Osteoblast (primary cell): ENCODE results near the gene NFX1. TPM values are rescaled to one million over a fixed set of nuclear protein-coding genes. Genes with fewer than 3 reads are reported as not detected.
"Not testable (repeated sequence)": the region's sequence is repeated elsewhere in the genome, so short reads cannot be mapped to it uniquely, and the experiment has no call there.

ENCODE experiments used
- DNase-seq: peaks from one replicate; pipeline ENCODE4 v3.0.0; 2011; ENCODE audit warnings: low spot score, mixed read lengths; ENCODE audit not compliant: insufficient read length; ENCODE audit errors: missing footprints
- H2AFZ ChIP-seq: 2 replicates; pipeline ENCODE4 v1.6.0; 2011; ENCODE audit warnings: mild to moderate bottlenecking, low read length
- H3K27ac ChIP-seq: 2 replicates; pipeline ENCODE4 v1.5.1; 2011; ENCODE audit warnings: mild to moderate bottlenecking, low read depth, low read length, moderate library complexity
- H3K27me3 ChIP-seq: 2 replicates; pipeline ENCODE4 v1.6.0; 2012; ENCODE audit warnings: mild to moderate bottlenecking, control low read depth, inconsistent platforms, low read length, moderate library complexity; ENCODE audit not compliant: insufficient read depth
- H3K36me3 ChIP-seq: 2 replicates; pipeline ENCODE4 v1.5.1; 2011; ENCODE audit warnings: mild to moderate bottlenecking, low read length, control low read depth, moderate library complexity; ENCODE audit not compliant: insufficient read depth
- H3K4me1 ChIP-seq: 2 replicates; pipeline ENCODE4 v1.5.1; 2011; ENCODE audit warnings: mild to moderate bottlenecking, low read length, control low read depth, moderate library complexity; ENCODE audit not compliant: insufficient read depth
- H3K4me2 ChIP-seq: 2 replicates; pipeline ENCODE4 v1.6.0; 2011; ENCODE audit warnings: mild to moderate bottlenecking, low read length; ENCODE audit not compliant: insufficient read depth
- H3K4me3 ChIP-seq: fragments of 200-600 bp; sonication (generic); 3 replicates; pipeline ENCODE4 v1.5.1; 2012; ENCODE audit warnings: mild to moderate bottlenecking, low read length, inconsistent platforms; ENCODE audit not compliant: insufficient read depth
- H3K79me2 ChIP-seq: 2 replicates; pipeline ENCODE4 v1.6.0; 2012; ENCODE audit warnings: mild to moderate bottlenecking, low read length, control low read depth, inconsistent platforms; ENCODE audit not compliant: insufficient read depth
- H3K9me3 ChIP-seq: 2 replicates; pipeline ENCODE4 v1.5.1; 2011; ENCODE audit warnings: low read depth, low read length, control low read depth
- H4K20me1 ChIP-seq: 2 replicates; pipeline ENCODE4 v1.6.0; 2012; ENCODE audit warnings: mild to moderate bottlenecking, low read length, control low read depth; ENCODE audit not compliant: insufficient read depth
- total RNA-seq: library from RNA; depleted of rRNA; stranded (reverse); fragments of >200 nt; gene quantifications from 2 replicates; pipeline ENCODE4 v1.2.3, GENCODE V29; 2012
- TF ChIP-seq, protein P1 (sequence below): IDR thresholded peaks from 2 replicates; pipeline ENCODE4 v1.5.1; 2011; ENCODE audit warnings: mild to moderate bottlenecking, low read depth, low read length, moderate library complexity; ENCODE audit errors: extremely low read depth

The NFX1 gene
- total RNA-seq, 1 donor = 34.0 TPM

GRCh38 chr9:33354651-33355211 is 64.4 kb downstream of the NFX1 start:
- Histone ChIP-seq H3K27ac (no peak overlapping the region), H3K4me2 (no peak overlapping the region)
- DNase-seq = no peak

GRCh38 chr9:33355933-33356332 is 65.6 kb downstream of the NFX1 start:
- H3K9me3 ChIP-seq = no peaks in the 10 kb centered on the region
- H3K36me3 ChIP-seq = peaks cover 23% of the 10 kb centered on the region
- no peaks in the 10 kb centered on the region for H3K27me3 ChIP-seq
- H3K4me1 ChIP-seq = no peaks in the 10 kb centered on the region
- no peaks in the 10 kb centered on the region for H4K20me1 ChIP-seq
- TF ChIP-seq, protein P1, sequence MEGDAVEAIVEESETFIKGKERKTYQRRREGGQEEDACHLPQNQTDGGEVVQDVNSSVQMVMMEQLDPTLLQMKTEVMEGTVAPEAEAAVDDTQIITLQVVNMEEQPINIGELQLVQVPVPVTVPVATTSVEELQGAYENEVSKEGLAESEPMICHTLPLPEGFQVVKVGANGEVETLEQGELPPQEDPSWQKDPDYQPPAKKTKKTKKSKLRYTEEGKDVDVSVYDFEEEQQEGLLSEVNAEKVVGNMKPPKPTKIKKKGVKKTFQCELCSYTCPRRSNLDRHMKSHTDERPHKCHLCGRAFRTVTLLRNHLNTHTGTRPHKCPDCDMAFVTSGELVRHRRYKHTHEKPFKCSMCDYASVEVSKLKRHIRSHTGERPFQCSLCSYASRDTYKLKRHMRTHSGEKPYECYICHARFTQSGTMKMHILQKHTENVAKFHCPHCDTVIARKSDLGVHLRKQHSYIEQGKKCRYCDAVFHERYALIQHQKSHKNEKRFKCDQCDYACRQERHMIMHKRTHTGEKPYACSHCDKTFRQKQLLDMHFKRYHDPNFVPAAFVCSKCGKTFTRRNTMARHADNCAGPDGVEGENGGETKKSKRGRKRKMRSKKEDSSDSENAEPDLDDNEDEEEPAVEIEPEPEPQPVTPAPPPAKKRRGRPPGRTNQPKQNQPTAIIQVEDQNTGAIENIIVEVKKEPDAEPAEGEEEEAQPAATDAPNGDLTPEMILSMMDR = no peak
- no peak overlapping the region for H3K27ac ChIP-seq
- no peak overlapping the region for H3K4me3 ChIP-seq
- no peaks in the 10 kb centered on the region for H3K79me2 ChIP-seq
- H2AFZ ChIP-seq = no peak overlapping the region
- no peak overlapping the region for H3K4me2 ChIP-seq
- DNase-seq = no peak

More at GRCh38 chr9:33354651-33355211, 64.4 kb downstream of the NFX1 start:
- Histone ChIP-seq H3K4me3 (no peak overlapping the region), H3K4me1 (no peaks in the 10 kb centered on the region), H2AFZ (no peak overlapping the region), H4K20me1 (no peaks in the 10 kb centered on the region), H3K79me2 (no peaks in the 10 kb centered on the region), H3K36me3 (peaks cover 28% of the 10 kb centered on the region), H3K9me3 (no peaks in the 10 kb centered on the region), H3K27me3 (no peaks in the 10 kb centered on the region)
- TF ChIP-seq, protein P1 = no peak

- H3K4me1 ChIP-seq, H4K20me1 ChIP-seq, H3K79me2 ChIP-seq, H3K9me3 ChIP-seq, H3K27ac ChIP-seq, DNase-seq, H2AFZ ChIP-seq, H3K4me2 ChIP-seq, H3K27me3 ChIP-seq, H3K4me3 ChIP-seq: not testable (repeated sequence)
- peaks cover 22% of the 10 kb centered on the region for H3K36me3 ChIP-seq
These were observed 68.3 kb downstream of the NFX1 start for GRCh38 chr9:33358641-33359040.

DNA sequence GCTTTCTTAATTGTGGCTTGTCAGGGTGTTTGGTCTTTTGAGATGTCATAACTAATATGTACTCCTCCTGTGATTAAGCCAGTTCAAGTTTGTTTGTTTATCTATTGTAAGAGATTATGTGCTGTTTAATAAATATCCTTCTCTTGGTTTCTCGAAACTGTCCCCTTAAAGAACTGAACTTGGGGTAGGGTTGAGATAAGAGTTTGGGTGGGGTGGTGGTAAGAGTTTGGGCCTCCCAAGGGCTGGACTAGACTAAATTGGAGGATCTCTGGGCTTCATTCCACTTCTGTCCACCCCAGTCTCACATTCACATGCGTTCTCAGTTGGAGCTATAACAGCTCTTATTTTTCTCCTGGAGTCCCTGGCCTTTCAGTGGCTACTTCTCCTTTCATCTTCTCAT is 73.8 kb downstream of the NFX1 start:
- TF ChIP-seq, protein P1 = no peak
- Histone ChIP-seq H3K27me3 (no peaks in the 10 kb centered on the region), H3K36me3 (peaks cover 42% of the 10 kb centered on the region), H3K79me2 (no peaks in the 10 kb centered on the region), H3K4me1 (no peaks in the 10 kb centered on the region), H2AFZ (no peak overlapping the region), H3K9me3 (no peaks in the 10 kb centered on the region), H3K4me3 (no peak overlapping the region), H3K27ac (no peak overlapping the region), H3K4me2 (no peak overlapping the region), H4K20me1 (no peaks in the 10 kb centered on the region)
- no peak for DNase-seq

DNA sequence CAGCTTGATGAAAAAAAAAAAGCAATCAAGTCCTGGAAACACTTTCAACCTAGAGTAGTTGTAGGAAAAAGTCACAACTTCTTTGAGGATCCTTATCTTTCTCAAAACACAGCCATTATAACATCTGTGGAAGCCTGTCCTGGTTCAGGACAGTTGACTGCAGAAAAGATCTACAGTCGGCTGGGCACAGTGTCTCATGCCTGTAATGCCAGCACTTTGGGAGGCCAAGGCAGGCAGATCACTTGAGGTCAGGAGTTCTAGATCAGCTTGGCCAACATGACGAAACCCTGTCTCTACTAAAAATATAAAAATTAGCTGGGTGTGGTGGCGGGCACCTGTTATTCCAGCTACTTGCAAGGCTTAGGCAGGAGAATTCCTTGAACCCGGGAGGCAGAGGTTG is 74.5 kb downstream of the NFX1 start:
- H3K36me3 ChIP-seq = peaks cover 49% of the 10 kb centered on the region
- not testable (repeated sequence) for H3K79me2 ChIP-seq, DNase-seq

More for the DNA sequence above, 74.5 kb downstream of the NFX1 start:
- H4K20me1 ChIP-seq, H3K9me3 ChIP-seq, H2AFZ ChIP-seq, H3K4me3 ChIP-seq, H3K27me3 ChIP-seq, H3K27ac ChIP-seq, H3K4me1 ChIP-seq, H3K4me2 ChIP-seq: not testable (repeated sequence)
